Measurements from ENCODE around the gene ART1. TPM values are rescaled to one million over a fixed set of nuclear protein-coding genes. Genes with fewer than 3 reads are reported as not detected.

The ART1 gene
- total RNA-seq, 1 experiment from 2014 or later, result not detected

- DNase-seq, result no peak
- Histone ChIP-seq H3K4me2 (ENCODE audit: low read length) (no peak overlapping the region), H2AFZ (ENCODE audit: low read length) (no peak overlapping the region), H3K27me3 (ENCODE audit: low read length) (no peaks in the 10 kb centered on the region), H3K4me3 (ENCODE audit: low read length) (no peak overlapping the region), H3K9me2 (replicated peaks; ENCODE audit: low read length) (no peaks in the 10 kb centered on the region), H3K9ac (ENCODE audit: low read length) (no peak overlapping the region), H3K4me1 (ENCODE audit: insufficient read depth, low read length) (no peaks in the 10 kb centered on the region), H3K27ac (ENCODE audit: low read length) (no peak overlapping the region), H3K79me2 (ENCODE audit: low read length) (no peaks in the 10 kb centered on the region), H4K20me1 (ENCODE audit: low read length) (no peaks in the 10 kb centered on the region), H3F3A (ENCODE audit: low read length, unreplicated experiment) (no peaks in the 10 kb centered on the region), H3K9me3 (ENCODE audit: low read length) (no peaks in the 10 kb centered on the region), H3K36me3 (ENCODE audit: low read depth, low read length) (no peaks in the 10 kb centered on the region)
- ChIA-PET CTCF (no interaction called here), POLR2A (ENCODE audit: unreplicated experiment) (no interaction called here)
- no peak for ATAC-seq
- intact Hi-C loops (cut with micrococcal nuclease), result no loop called here
- no TSS peak for BruUV-seq (replicated peaks)
- TF ChIP-seq EZH2 (IDR thresholded peaks at IDR 0.05; ENCODE audit: low read length, unreplicated experiment) (no peak), EZH2phosphoT487 (IDR thresholded peaks at IDR 0.05; ENCODE audit: borderline replicate concordance, low read length) (no peak), CTCF (conservative IDR thresholded peaks at IDR 0.05; ENCODE audit: low read depth, low read length) (no peak)
Measured at GRCh38 chr11:3659595-3660515, 14.9 kb downstream of the ART1 start.

GRCh38 chr11:3660960-3661359 is 16.0 kb downstream of the ART1 start:
- H3K27me3 ChIP-seq (ENCODE audit: low read length), result no peaks in the 10 kb centered on the region
- H3K9me3 ChIP-seq (ENCODE audit: low read length), result no peaks in the 10 kb centered on the region
- H4K20me1 ChIP-seq (ENCODE audit: low read length), result no peaks in the 10 kb centered on the region
- no peaks in the 10 kb centered on the region for H3K4me1 ChIP-seq (ENCODE audit: insufficient read depth, low read length)
- no peaks in the 10 kb centered on the region for H3K36me3 ChIP-seq (ENCODE audit: low read depth, low read length)
- no peak overlapping the region for H3K9ac ChIP-seq (ENCODE audit: low read length)
- intact Hi-C loops (cut with micrococcal nuclease), result no loop called here
- no peak for ATAC-seq
- no peak overlapping the region for H2AFZ ChIP-seq (ENCODE audit: low read length)
- H3K9me2 ChIP-seq (replicated peaks; ENCODE audit: low read length), result no peaks in the 10 kb centered on the region
- ChIA-PET CTCF (no interaction called here), POLR2A (ENCODE audit: unreplicated experiment) (no interaction called here)
- no peaks in the 10 kb centered on the region for H3K79me2 ChIP-seq (ENCODE audit: low read length)
- no peak overlapping the region for H3K27ac ChIP-seq (ENCODE audit: low read length)
- DNase-seq, result no peak
- TF ChIP-seq EZH2phosphoT487 (IDR thresholded peaks at IDR 0.05; ENCODE audit: borderline replicate concordance, low read length), result no peak
- no peak for TF ChIP-seq EZH2 (IDR thresholded peaks at IDR 0.05; ENCODE audit: low read length, unreplicated experiment)
- TF ChIP-seq CTCF (conservative IDR thresholded peaks at IDR 0.05; ENCODE audit: low read depth, low read length), result no peak
- H3K4me2 ChIP-seq (ENCODE audit: low read length), result no peak overlapping the region
- no TSS peak for BruUV-seq (replicated peaks)
- H3K4me3 ChIP-seq (ENCODE audit: low read length), result no peak overlapping the region
- no peaks in the 10 kb centered on the region for H3F3A ChIP-seq (ENCODE audit: low read length, unreplicated experiment)

- no peaks in the 10 kb centered on the region for H3K9me2 ChIP-seq (replicated peaks; ENCODE audit: low read length)
- H3K9ac ChIP-seq (ENCODE audit: low read length), result no peak overlapping the region
- DNase-seq, result no peak
- no TSS peak for BruUV-seq (replicated peaks)
- no peaks in the 10 kb centered on the region for H3F3A ChIP-seq (ENCODE audit: low read length, unreplicated experiment)
- POLR2A ChIA-PET (ENCODE audit: unreplicated experiment), result no interaction called here
- H2AFZ ChIP-seq (ENCODE audit: low read length), result no peak overlapping the region
- CTCF ChIA-PET, result no interaction called here
- TF ChIP-seq EZH2 (IDR thresholded peaks at IDR 0.05; ENCODE audit: low read length, unreplicated experiment) (no peak), CTCF (conservative IDR thresholded peaks at IDR 0.05; ENCODE audit: low read depth, low read length) (no peak), EZH2phosphoT487 (IDR thresholded peaks at IDR 0.05; ENCODE audit: borderline replicate concordance, low read length) (no peak)
- no peaks in the 10 kb centered on the region for H3K9me3 ChIP-seq (ENCODE audit: low read length)
- H3K79me2 ChIP-seq (ENCODE audit: low read length), result no peaks in the 10 kb centered on the region
- H3K4me2 ChIP-seq (ENCODE audit: low read length), result no peak overlapping the region
- H4K20me1 ChIP-seq (ENCODE audit: low read length), result no peaks in the 10 kb centered on the region
- ATAC-seq, result no peak
- no peak overlapping the region for H3K27ac ChIP-seq (ENCODE audit: low read length)
- no peaks in the 10 kb centered on the region for H3K36me3 ChIP-seq (ENCODE audit: low read depth, low read length)
- no peak overlapping the region for H3K4me3 ChIP-seq (ENCODE audit: low read length)
- H3K27me3 ChIP-seq (ENCODE audit: low read length), result no peaks in the 10 kb centered on the region
- intact Hi-C loops (cut with micrococcal nuclease), result no loop called here
- no peaks in the 10 kb centered on the region for H3K4me1 ChIP-seq (ENCODE audit: insufficient read depth, low read length)
Measured at GRCh38 chr11:3662856-3663255, 17.9 kb downstream of the ART1 start.

Measured in PC-3 (cell line).